PC-3 (cell line): ENCODE measurements around the gene ITGA7. TPM values are rescaled to one million over a fixed set of nuclear protein-coding genes. Genes with fewer than 3 reads are reported as not detected.

ENCODE experiments used
- ATAC-seq: fragments of 200-7000 bp; cut with Tn5 transposase; 2 replicates; pipeline ENCODE4 v1.9.1; 2020; ENCODE audit warnings: mild to moderate bottlenecking, moderate library complexity
- BruUV-seq: library from RNA; stranded (reverse); fragments of 400-500 nt; replicated peaks from 2 replicates; lab custom pipeline; 2021; lab: Mats Ljungman, UMichigan
- CTCF ChIA-PET: fragments of 300-600 bp; sonication (Branson Sonifier 250); formaldehyde crosslinking; loops from one replicate; lab custom pipeline; 2022; ENCODE audit warnings: antibody characterized with exemption; lab: Charles Lee
- POLR2A ChIA-PET: fragments of 300-600 bp; sonication (Branson Sonifier 250); formaldehyde crosslinking; loops from one replicate; lab custom pipeline; 2022; ENCODE audit warnings: antibody characterized with exemption; ENCODE audit not compliant: unreplicated experiment; lab: Charles Lee
- DNase-seq: peaks from one replicate; pipeline ENCODE4 v3.0.0-alpha.2; 2015
- H2AFZ ChIP-seq: fragments of 300-600 bp; sonication (generic); 2 replicates; pipeline ENCODE4 v1.6.0; 2016; ENCODE audit warnings: antibody characterized with exemption, low read length
- H3F3A ChIP-seq: fragments of 300-600 bp; sonication (generic); one replicate; pipeline ENCODE4 v1.6.0; 2017; ENCODE audit warnings: antibody characterized with exemption, low read length, control low read depth, mild to moderate bottlenecking; ENCODE audit not compliant: unreplicated experiment
- H3K27ac ChIP-seq: fragments of 300-600 bp; sonication (generic); 2 replicates; pipeline ENCODE4 v1.5.1; 2016; ENCODE audit warnings: mild to moderate bottlenecking, low read length
- H3K27me3 ChIP-seq: fragments of 300-600 bp; sonication (generic); 2 replicates; pipeline ENCODE4 v1.6.1; 2016; ENCODE audit warnings: low read length, mixed read lengths
- H3K36me3 ChIP-seq: fragments of 300-600 bp; sonication (generic); 2 replicates; pipeline ENCODE4 v1.6.1; 2016; ENCODE audit warnings: low read depth, mixed run types, low read length, mixed read lengths
- H3K4me1 ChIP-seq: fragments of 300-600 bp; sonication (generic); 2 replicates; pipeline ENCODE4 v1.5.1; 2016; ENCODE audit warnings: low read length; ENCODE audit not compliant: insufficient read depth
- H3K4me2 ChIP-seq: fragments of 300-600 bp; sonication (generic); 2 replicates; pipeline ENCODE4 v1.6.0; 2016; ENCODE audit warnings: low read length
- H3K4me3 ChIP-seq: fragments of 300-600 bp; sonication (generic); 2 replicates; pipeline ENCODE4 v1.5.1; 2016; ENCODE audit warnings: mild to moderate bottlenecking, low read length, mixed read lengths
- H3K79me2 ChIP-seq: fragments of 300-600 bp; sonication (generic); 2 replicates; pipeline ENCODE4 v1.6.1; 2017; ENCODE audit warnings: low read length, mixed read lengths
- H3K9ac ChIP-seq: fragments of 300-600 bp; sonication (generic); 2 replicates; pipeline ENCODE4 v1.6.0; 2016; ENCODE audit warnings: mild to moderate bottlenecking, low read length
- H3K9me2 ChIP-seq: fragments of 300-600 bp; sonication (generic); replicated peaks from 2 replicates; pipeline ENCODE4 v1.6.1; 2016; ENCODE audit warnings: mixed run types, low read length, mixed read lengths
- H3K9me3 ChIP-seq: fragments of 300-600 bp; sonication (generic); 2 replicates; pipeline ENCODE4 v1.6.1; 2016; ENCODE audit warnings: low read length, mixed read lengths
- H4K20me1 ChIP-seq: fragments of 300-600 bp; sonication (generic); 2 replicates; pipeline ENCODE4 v1.6.1; 2016; ENCODE audit warnings: low read length, mixed read lengths
- EZH2 ChIP-seq: fragments of 300-600 bp; sonication (generic); IDR thresholded peaks from one replicate; pipeline ENCODE4 v1.6.1; 2017; ENCODE audit warnings: antibody characterized with exemption, mild to moderate bottlenecking, low read length; ENCODE audit not compliant: unreplicated experiment
- EZH2phosphoT487 ChIP-seq: fragments of 300-600 bp; sonication (generic); IDR thresholded peaks from 2 replicates; pipeline ENCODE4 v1.6.1; 2018; ENCODE audit warnings: mild to moderate bottlenecking, antibody characterized with exemption, low read length, borderline replicate concordance
- intact Hi-C: fragments of 100-400 bp; cut with micrococcal nuclease; formaldehyde crosslinking; loops from 2 replicates; pipeline ENCODE4 v1.9.0; 2023
- total RNA-seq: library from RNA; depleted of rRNA; stranded (reverse); fragments of >200 nt; gene quantifications from 2 replicates; pipeline ENCODE4 v1.2.3, GENCODE V29; 2014
- TF ChIP-seq, protein P1 (sequence below): fragments of 300-600 bp; sonication (generic); conservative IDR thresholded peaks from 2 replicates; pipeline ENCODE4 v1.5.1; 2017; ENCODE audit warnings: antibody characterized with exemption, low read depth, mild to moderate bottlenecking, low read length

The ITGA7 gene
- total RNA-seq, 1 experiment from 2014 or later = 4.4 TPM

- Histone ChIP-seq H2AFZ (no peak overlapping the region), H3K36me3 (no peaks in the 10 kb centered on the region), H3F3A (no peaks in the 10 kb centered on the region), H3K79me2 (no peaks in the 10 kb centered on the region), H3K9ac (no peak overlapping the region), H3K27ac (no peak overlapping the region), H3K4me1 (no peaks in the 10 kb centered on the region), H3K27me3 (no peaks in the 10 kb centered on the region), H3K9me3 (no peaks in the 10 kb centered on the region), H4K20me1 (no peaks in the 10 kb centered on the region), H3K4me2 (no peak overlapping the region), H3K4me3 (no peak overlapping the region), H3K9me2 (no peaks in the 10 kb centered on the region)
- ATAC-seq (no peak), DNase-seq (no peak)
- ChIA-PET POLR2A (no interaction called here), CTCF (no interaction called here)
- BruUV-seq = no TSS peak
- no peak for TF ChIP-seq EZH2phosphoT487
- TF ChIP-seq, protein P1, sequence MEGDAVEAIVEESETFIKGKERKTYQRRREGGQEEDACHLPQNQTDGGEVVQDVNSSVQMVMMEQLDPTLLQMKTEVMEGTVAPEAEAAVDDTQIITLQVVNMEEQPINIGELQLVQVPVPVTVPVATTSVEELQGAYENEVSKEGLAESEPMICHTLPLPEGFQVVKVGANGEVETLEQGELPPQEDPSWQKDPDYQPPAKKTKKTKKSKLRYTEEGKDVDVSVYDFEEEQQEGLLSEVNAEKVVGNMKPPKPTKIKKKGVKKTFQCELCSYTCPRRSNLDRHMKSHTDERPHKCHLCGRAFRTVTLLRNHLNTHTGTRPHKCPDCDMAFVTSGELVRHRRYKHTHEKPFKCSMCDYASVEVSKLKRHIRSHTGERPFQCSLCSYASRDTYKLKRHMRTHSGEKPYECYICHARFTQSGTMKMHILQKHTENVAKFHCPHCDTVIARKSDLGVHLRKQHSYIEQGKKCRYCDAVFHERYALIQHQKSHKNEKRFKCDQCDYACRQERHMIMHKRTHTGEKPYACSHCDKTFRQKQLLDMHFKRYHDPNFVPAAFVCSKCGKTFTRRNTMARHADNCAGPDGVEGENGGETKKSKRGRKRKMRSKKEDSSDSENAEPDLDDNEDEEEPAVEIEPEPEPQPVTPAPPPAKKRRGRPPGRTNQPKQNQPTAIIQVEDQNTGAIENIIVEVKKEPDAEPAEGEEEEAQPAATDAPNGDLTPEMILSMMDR = no peak
- TF ChIP-seq EZH2 = no peak
- intact Hi-C loops = no loop called here
Measured at GRCh38 chr12:55692631-55693322, 14.9 kb downstream of the ITGA7 start.

DNA sequence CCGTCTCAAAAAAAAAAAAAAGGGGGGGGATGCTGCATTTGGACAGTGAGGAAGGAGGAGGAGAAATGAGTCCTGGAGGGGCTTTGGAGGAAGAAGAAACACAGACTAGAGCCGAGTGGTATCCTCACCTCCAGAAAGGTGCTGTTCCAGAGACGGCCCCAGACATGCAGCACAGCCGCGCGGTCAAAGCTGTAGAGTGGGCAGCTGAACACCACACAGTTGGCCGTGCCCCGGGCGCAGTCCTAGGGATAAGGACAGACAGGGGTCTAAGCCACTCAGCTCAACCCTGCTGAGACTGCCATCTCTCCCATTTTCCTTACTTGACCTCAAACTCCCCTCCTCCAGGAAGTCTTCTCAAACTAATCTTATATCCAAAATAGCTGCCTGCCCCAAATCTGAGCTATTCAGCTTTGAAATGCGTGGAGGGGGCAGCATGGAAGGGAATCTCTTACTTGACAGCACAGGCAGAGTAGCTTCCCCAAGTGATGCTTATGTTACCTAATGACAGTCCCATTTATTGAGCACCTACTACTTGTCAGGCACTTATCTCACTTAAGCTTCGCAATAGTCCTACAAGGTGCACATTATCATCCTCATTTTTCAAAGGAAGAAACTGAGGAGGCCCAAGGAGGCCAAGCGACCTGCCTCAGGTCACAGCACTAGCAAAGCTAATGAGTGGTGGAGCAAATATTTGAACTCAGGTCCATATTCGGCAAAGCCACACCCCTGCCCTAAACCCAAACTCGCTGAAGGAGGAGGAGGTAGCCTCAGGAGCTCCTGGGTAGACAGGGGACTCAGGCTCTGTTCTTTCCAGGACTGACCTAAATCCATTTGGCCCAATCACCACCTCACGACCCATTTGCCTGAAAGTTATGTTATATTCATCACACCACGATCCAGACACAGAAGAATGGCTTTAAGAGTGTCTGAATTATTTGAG lies 18.7 kb downstream of the ITGA7 start:
- intact Hi-C loops = no loop called here
- ChIA-PET POLR2A (no interaction called here), CTCF (no interaction called here)
- ATAC-seq (no peak), DNase-seq (no peak)
- TF ChIP-seq EZH2 = no peak
- TF ChIP-seq, protein P1 = no peak
- TF ChIP-seq EZH2phosphoT487 = no peak
- H3K9me3 ChIP-seq = no peaks in the 10 kb centered on the region
- H3K27ac ChIP-seq = no peak overlapping the region
- no peaks in the 10 kb centered on the region for H3K4me1 ChIP-seq
- BruUV-seq = no TSS peak
- no peaks in the 10 kb centered on the region for H3K9me2 ChIP-seq
- no peaks in the 10 kb centered on the region for H3K27me3 ChIP-seq
- no peak overlapping the region for H3K4me3 ChIP-seq
- no peaks in the 10 kb centered on the region for H3K79me2 ChIP-seq
- no peak overlapping the region for H3K9ac ChIP-seq
- H3K36me3 ChIP-seq = no peaks in the 10 kb centered on the region
- H3K4me2 ChIP-seq = no peak overlapping the region
- no peaks in the 10 kb centered on the region for H3F3A ChIP-seq
- H4K20me1 ChIP-seq = no peaks in the 10 kb centered on the region
- H2AFZ ChIP-seq = no peak overlapping the region
